ENCODE results near the gene CRIM1. TPM values are rescaled to one million over a fixed set of nuclear protein-coding genes. Genes with fewer than 3 reads are reported as not detected.

Gene CRIM1
- total and polyA plus RNA-seq, 4 donors, result 24.3 to 119 (median 58.4) TPM

GRCh38 chr2:36455788-36456187, 100.2 kb downstream of the CRIM1 start:
- Histone ChIP-seq H3K4me3 (no peak overlapping the region), H3K9ac (ENCODE audit: insufficient read depth in 1 of 2, low read length in 2 of 2) (no peak overlapping the region), H3K27ac (ENCODE audit: low read depth in 1 of 2, low read length in 1 of 2) (peak overlapping the region; percentile 28 to 62), H3K4me1 (ENCODE audit: control insufficient read depth in 5 of 5, insufficient read depth in 5 of 5, low read length in 5 of 5) (peaks cover 12 to 44% (median 28%) of the 10 kb centered on the region in 5 donors), H3K9me3 (ENCODE audit: control insufficient read depth in 4 of 4, insufficient read depth in 3 of 4, low read length in 3 of 4) (peaks cover 0 to 3% (median 0%) of the 10 kb centered on the region in 4 donors), H3K27me3 (ENCODE audit: control insufficient read depth in 3 of 3, insufficient read depth in 3 of 3, low read length in 2 of 3) (no peaks in the 10 kb centered on the region), H3K36me3 (ENCODE audit: control insufficient read depth in 4 of 4, insufficient read depth in 4 of 4, low read length in 4 of 4) (peaks cover 0 to 5% (median 4%) of the 10 kb centered on the region in 4 donors)
- no peak for TF ChIP-seq CTCF (IDR thresholded peaks at IDR 0.05; ENCODE audit: control extremely low read depth, extremely low read depth)
- DNase-seq (no peak), ATAC-seq (ENCODE audit: insufficient read depth, low FRiP score) (no peak)
- WGBS, 2 donors, result 72 to 85% methylated on average over 4 of the region's 4 CpGs

GRCh38 chr2:36456227-36457175, 100.9 kb downstream of the CRIM1 start:
- ATAC-seq (ENCODE audit: insufficient read depth, low FRiP score), result no peak

GRCh38 chr2:36458106-36458505, 102.5 kb downstream of the CRIM1 start:
- WGBS, 2 donors, result 93 to 98% methylated on average over 5 of the region's 5 CpGs
- peaks cover 12 to 34% (median 20%) of the 10 kb centered on the region in 5 donors for H3K4me1 ChIP-seq (ENCODE audit: control insufficient read depth in 5 of 5, insufficient read depth in 5 of 5, low read length in 5 of 5)
- H3K4me3 ChIP-seq, result no peak overlapping the region
- H3K36me3 ChIP-seq (ENCODE audit: control insufficient read depth in 4 of 4, insufficient read depth in 4 of 4, low read length in 4 of 4), result peaks cover 0 to 5% (median 3%) of the 10 kb centered on the region in 4 donors
- H3K9me3 ChIP-seq (ENCODE audit: control insufficient read depth in 4 of 4, insufficient read depth in 3 of 4, low read length in 3 of 4), result peaks cover 0 to 3% (median 0%) of the 10 kb centered on the region in 4 donors
- ATAC-seq (ENCODE audit: insufficient read depth, low FRiP score) (no peak), DNase-seq (no peak)
- no peaks in the 10 kb centered on the region for H3K27me3 ChIP-seq (ENCODE audit: control insufficient read depth in 3 of 3, insufficient read depth in 3 of 3, low read length in 2 of 3)
- H3K27ac ChIP-seq (ENCODE audit: low read depth in 1 of 2, low read length in 1 of 2), result peak overlapping the region in 1 of 2 donors; percentile 52
- no peak overlapping the region for H3K9ac ChIP-seq (ENCODE audit: insufficient read depth in 1 of 2, low read length in 2 of 2)
- TF ChIP-seq CTCF (IDR thresholded peaks at IDR 0.05; ENCODE audit: control extremely low read depth, extremely low read depth), result no peak

More at GRCh38 chr2:36456227-36457175, 100.9 kb downstream of the CRIM1 start:
- Histone ChIP-seq H3K4me3 (no peak overlapping the region), H3K27me3 (ENCODE audit: control insufficient read depth in 3 of 3, insufficient read depth in 3 of 3, low read length in 2 of 3) (no peaks in the 10 kb centered on the region), H3K4me1 (ENCODE audit: control insufficient read depth in 5 of 5, insufficient read depth in 5 of 5, low read length in 5 of 5) (peaks cover 12 to 38% (median 22%) of the 10 kb centered on the region in 5 donors), H3K27ac (ENCODE audit: low read depth in 1 of 2, low read length in 1 of 2) (peak overlapping the region; percentile 45 to 82), H3K36me3 (ENCODE audit: control insufficient read depth in 4 of 4, insufficient read depth in 4 of 4, low read length in 4 of 4) (peaks cover 0 to 5% (median 4%) of the 10 kb centered on the region in 4 donors), H3K9ac (ENCODE audit: insufficient read depth in 1 of 2, low read length in 2 of 2) (no peak overlapping the region), H3K9me3 (ENCODE audit: control insufficient read depth in 4 of 4, insufficient read depth in 3 of 4, low read length in 3 of 4) (peaks cover 0 to 3% (median 0%) of the 10 kb centered on the region in 4 donors)
- DNase-seq, result peak; percentile 79 to 90 (median 89)
- TF ChIP-seq CTCF (IDR thresholded peaks at IDR 0.05; ENCODE audit: control extremely low read depth, extremely low read depth), result no peak
- 36 to 53% methylated on average over 17 of the region's 17 CpGs for WGBS, 2 donors

All from lung (tissue), 12 donors.